Loucy (cell line): Measurements from ENCODE around the gene HTRA3.

Experiments used
- H2AFZ ChIP-seq: fragments of 200-600 bp; sonication (generic); 2 replicates; pipeline ENCODE4 v1.6.0; 2016; ENCODE audit warnings: antibody characterized with exemption, mild to moderate bottlenecking, low read length, moderate library complexity
- H3F3A ChIP-seq: fragments of 200-600 bp; 2 replicates; pipeline ENCODE4 v1.6.0; 2016; ENCODE audit warnings: antibody characterized with exemption, low read depth, mild to moderate bottlenecking
- H3K27me3 ChIP-seq: fragments of 200-600 bp; sonication (generic); 2 replicates; pipeline ENCODE4 v1.6.1; 2014; ENCODE audit warnings: low read length, mild to moderate bottlenecking; ENCODE audit not compliant: insufficient read depth, poor library complexity, severe bottlenecking
- H3K36me3 ChIP-seq: fragments of 200-600 bp; sonication (generic); 2 replicates; pipeline ENCODE4 v1.6.1; 2016; ENCODE audit warnings: low read length; ENCODE audit not compliant: insufficient read depth
- H3K4me1 ChIP-seq: fragments of 200-600 bp; sonication (generic); 2 replicates; pipeline ENCODE4 v1.5.1; 2014; ENCODE audit warnings: low read length, mild to moderate bottlenecking; ENCODE audit not compliant: insufficient read depth, poor library complexity, severe bottlenecking
- H3K4me2 ChIP-seq: fragments of 200-600 bp; sonication (generic); 2 replicates; pipeline ENCODE4 v1.6.0; 2014; ENCODE audit warnings: antibody characterized with exemption, low read length, low read depth, mild to moderate bottlenecking; ENCODE audit not compliant: poor library complexity, severe bottlenecking
- H3K4me3 ChIP-seq: fragments of 200-600 bp; sonication (generic); 2 replicates; pipeline ENCODE4 v1.5.1; 2014; ENCODE audit warnings: low read length, mild to moderate bottlenecking, mixed read lengths; ENCODE audit not compliant: poor library complexity, severe bottlenecking
- H3K79me2 ChIP-seq: fragments of 200-600 bp; sonication (generic); 2 replicates; pipeline ENCODE4 v1.6.1; 2014; ENCODE audit warnings: low read length; ENCODE audit not compliant: insufficient read depth
- H3K9ac ChIP-seq: fragments of 200-600 bp; sonication (generic); 2 replicates; pipeline ENCODE4 v1.6.0; 2014; ENCODE audit warnings: mild to moderate bottlenecking, low read depth, low read length, moderate library complexity; ENCODE audit not compliant: poor library complexity, severe bottlenecking
- H3K9me2 ChIP-seq: fragments of 200-600 bp; sonication (generic); replicated peaks from 2 replicates; pipeline ENCODE4 v1.6.1; 2016; ENCODE audit warnings: low read depth, low read length, mixed read lengths
- H3K9me3 ChIP-seq: fragments of 200-600 bp; sonication (generic); 2 replicates; pipeline ENCODE4 v1.6.1; 2014; ENCODE audit warnings: mild to moderate bottlenecking, antibody characterized with exemption, low read length, low read depth; ENCODE audit not compliant: insufficient read depth
- H4K20me1 ChIP-seq: fragments of 200-600 bp; sonication (generic); 2 replicates; pipeline ENCODE4 v1.6.0; 2014; ENCODE audit warnings: antibody characterized with exemption, low read length, mild to moderate bottlenecking; ENCODE audit not compliant: insufficient read depth, poor library complexity, severe bottlenecking
- CTCF ChIP-seq: fragments of 200-600 bp; sonication (generic); conservative IDR thresholded peaks from 2 replicates; pipeline ENCODE4 v1.5.1; 2014; ENCODE audit warnings: mild to moderate bottlenecking, antibody characterized with exemption, low read length
- EZH2phosphoT487 ChIP-seq: fragments of 200-600 bp; IDR thresholded peaks from 2 replicates; pipeline ENCODE4 v1.6.1; 2018; ENCODE audit warnings: antibody characterized with exemption, mild to moderate bottlenecking, moderate library complexity, borderline replicate concordance

HTRA3 gene

DNA sequence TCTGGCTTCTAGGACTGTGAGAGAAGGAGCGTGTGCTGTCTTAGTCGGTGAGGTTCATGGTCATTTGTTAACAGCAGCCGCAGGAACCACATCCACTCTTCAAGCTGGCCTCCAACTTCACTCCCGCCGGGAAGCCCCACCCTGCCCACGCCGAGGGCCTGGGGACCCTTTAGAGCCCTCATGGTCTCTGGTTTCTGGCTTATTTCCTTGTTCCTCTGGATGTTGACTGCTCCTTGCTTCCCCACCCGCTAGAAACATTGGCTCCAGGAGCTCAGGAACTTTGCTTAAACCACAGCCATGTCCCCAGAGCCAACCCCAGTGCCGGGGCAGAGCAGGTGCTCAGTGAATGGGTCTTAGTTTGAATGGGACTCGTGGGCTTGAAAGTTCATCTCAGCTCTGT is 40.8 kb downstream of the HTRA3 start:
- Histone ChIP-seq H3K9me3 (peaks cover 3% of the 10 kb centered on the region; the same call in 1 of the 2 replicates), H3K4me1 (no peaks in the 10 kb centered on the region), H4K20me1 (no peaks in the 10 kb centered on the region), H3K9ac (no peak overlapping the region), H3K36me3 (no peaks in the 10 kb centered on the region), H3K27me3 (no peaks in the 10 kb centered on the region), H3K4me2 (no peak overlapping the region), H2AFZ (no peak overlapping the region), H3K4me3 (no peak overlapping the region), H3K9me2 (no peaks in the 10 kb centered on the region), H3K79me2 (no peaks in the 10 kb centered on the region), H3F3A (no peaks in the 10 kb centered on the region)
- TF ChIP-seq EZH2phosphoT487, result no peak
- TF ChIP-seq CTCF, result no peak

- Histone ChIP-seq H2AFZ (no peak overlapping the region), H3F3A (no peaks in the 10 kb centered on the region), H3K36me3 (no peaks in the 10 kb centered on the region), H3K4me3 (no peak overlapping the region), H3K9ac (no peak overlapping the region), H4K20me1 (no peaks in the 10 kb centered on the region), H3K27me3 (no peaks in the 10 kb centered on the region), H3K9me3 (peaks cover 2% of the 10 kb centered on the region; the same call in 1 of the 2 replicates), H3K9me2 (no peaks in the 10 kb centered on the region), H3K4me1 (no peaks in the 10 kb centered on the region), H3K79me2 (no peaks in the 10 kb centered on the region), H3K4me2 (no peak overlapping the region)
- TF ChIP-seq EZH2phosphoT487 (no peak), CTCF (no peak)
These were observed 41.8 kb downstream of the HTRA3 start for GRCh38 chr4:8311101-8312068.

- H3F3A ChIP-seq, result no peaks in the 10 kb centered on the region
- H3K4me1 ChIP-seq, result no peaks in the 10 kb centered on the region
- no peak overlapping the region for H3K4me2 ChIP-seq
- no peaks in the 10 kb centered on the region for H3K79me2 ChIP-seq
- no peaks in the 10 kb centered on the region for H3K36me3 ChIP-seq
- TF ChIP-seq CTCF (no peak), EZH2phosphoT487 (no peak)
- no peaks in the 10 kb centered on the region for H3K27me3 ChIP-seq
- no peaks in the 10 kb centered on the region for H4K20me1 ChIP-seq
- H3K4me3 ChIP-seq, result no peak overlapping the region
- H3K9me3 ChIP-seq, result no peaks in the 10 kb centered on the region; the same call in 1 of the 2 replicates
- H2AFZ ChIP-seq, result no peak overlapping the region
- H3K9me2 ChIP-seq, result no peaks in the 10 kb centered on the region
- H3K9ac ChIP-seq, result no peak overlapping the region
These were observed 42.5 kb downstream of the HTRA3 start for GRCh38 chr4:8312069-8312445.
